ENCODE measurements around the gene CORO1A.
"Not testable (repeated sequence)": the region's sequence is repeated elsewhere in the genome, so short reads cannot be mapped to it uniquely, and the experiment has no call there.

The CORO1A gene

GRCh38 chr16:30206252-30206651 lies 22.9 kb downstream of the CORO1A start:
- not testable (repeated sequence) for DNase-seq

- not testable (repeated sequence) for DNase-seq
Observed at GRCh38 chr16:30207063-30207704, 23.8 kb downstream of the CORO1A start.

- DNase-seq = peak; percentile 40
Observed at GRCh38 chr16:30209032-30209431, 25.6 kb downstream of the CORO1A start.

GRCh38 chr16:30211414-30211813 lies 28.0 kb downstream of the CORO1A start:
- DNase-seq = not testable (repeated sequence)

- DNase-seq = not testable (repeated sequence)
Observed at GRCh38 chr16:30217082-30217481, 33.7 kb downstream of the CORO1A start.
